GM19023 (cell line): ENCODE results near the gene SHMT1.
"Not testable (repeated sequence)": the region's sequence is repeated elsewhere in the genome, so short reads cannot be mapped to it uniquely, and the experiment has no call there.

Source experiments
- ATAC-seq: cut with Tn5 transposase; IDR thresholded peaks from one replicate; pipeline ENCODE4 v1.9.1; 2021; ENCODE audit warnings: mild to moderate bottlenecking, moderate library complexity; ENCODE audit not compliant: unreplicated experiment

The SHMT1 gene

GRCh38 chr17:18326572-18326971 is 36.8 kb downstream of the SHMT1 start:
- ATAC-seq: no peak

- ATAC-seq: no peak
Observed at GRCh38 chr17:18326039-18326438, 37.3 kb downstream of the SHMT1 start.

- no peak for ATAC-seq
Observed at GRCh38 chr17:18324140-18325050, 39.0 kb downstream of the SHMT1 start.

- no peak for ATAC-seq
Observed at GRCh38 chr17:18323507-18324139, 39.7 kb downstream of the SHMT1 start.

GRCh38 chr17:18323007-18323406 is 40.3 kb downstream of the SHMT1 start:
- no peak for ATAC-seq

- no peak for ATAC-seq
Observed at GRCh38 chr17:18322522-18322921, 40.8 kb downstream of the SHMT1 start.

- ATAC-seq: no peak
Observed at GRCh38 chr17:18321309-18321708, 42.0 kb downstream of the SHMT1 start.

- no peak for ATAC-seq
Observed at GRCh38 chr17:18320301-18320700, 43.0 kb downstream of the SHMT1 start.

- ATAC-seq: no peak
Observed at GRCh38 chr17:18319604-18320256, 43.6 kb downstream of the SHMT1 start.

- ATAC-seq: no peak
Observed at GRCh38 chr17:18318771-18319450, 44.4 kb downstream of the SHMT1 start.

GRCh38 chr17:18318117-18318516 is 45.2 kb downstream of the SHMT1 start:
- ATAC-seq: no peak

GRCh38 chr17:18315961-18316360 is 47.4 kb downstream of the SHMT1 start:
- no peak for ATAC-seq

- no peak for ATAC-seq
Observed at GRCh38 chr17:18315562-18315922, 47.8 kb downstream of the SHMT1 start.

- ATAC-seq: peak; percentile 89
Observed at GRCh38 chr17:18314731-18315561, 48.4 kb downstream of the SHMT1 start, which contains the start of the genes SMCR8 and TOP3A. TSS of gene SMCR8 (plus strand) at chr17:18315293. CDS start at chr17:18315790, 497 bp downstream. TSS of gene TOP3A (minus strand) at chr17:18314994. CDS start at chr17:18314778, 216 bp downstream.

- ATAC-seq: peak; percentile 6
Observed at GRCh38 chr17:18314059-18314730, 49.2 kb downstream of the SHMT1 start.

GRCh38 chr17:18309202-18309601 is 54.1 kb downstream of the SHMT1 start:
- ATAC-seq: no peak

- not testable (repeated sequence) for ATAC-seq
Observed at GRCh38 chr17:18303206-18303605, 60.1 kb downstream of the SHMT1 start.

- ATAC-seq: no peak
Observed at GRCh38 chr17:18300725-18301480, 62.4 kb downstream of the SHMT1 start.

GRCh38 chr17:18298061-18298460 is 65.3 kb downstream of the SHMT1 start:
- ATAC-seq: not testable (repeated sequence)
